Parathyroid adenoma (tissue), 2 donors: ENCODE results near the gene NDE1.
"Not testable (repeated sequence)": the region's sequence is repeated elsewhere in the genome, so short reads cannot be mapped to it uniquely, and the experiment has no call there.

ENCODE experiments used
- H2AFZ ChIP-seq: fragments of 300-600 bp; sonication (generic); one replicate; pipeline ENCODE4 v1.7.0; 2017; ENCODE audit warnings: antibody characterized with exemption, mild to moderate bottlenecking
- H3K27ac ChIP-seq: fragments of 300-600 bp; sonication (generic); one replicate; pipeline ENCODE4 v1.7.0; 2017
- H3K27me3 ChIP-seq: fragments of 300-600 bp; sonication (generic); one replicate; pipeline ENCODE4 v1.7.0; 2017; ENCODE audit warnings: low read length; ENCODE audit not compliant: control insufficient read depth, insufficient read depth
- H3K36me3 ChIP-seq: fragments of 300-600 bp; sonication (generic); one replicate; pipeline ENCODE4 v1.7.0; 2017; ENCODE audit warnings: low read length; ENCODE audit not compliant: control insufficient read depth, insufficient read depth
- H3K4me1 ChIP-seq: fragments of 300-600 bp; sonication (generic); one replicate; pipeline ENCODE4 v1.7.0; 2017; ENCODE audit warnings: control low read depth
- H3K4me2 ChIP-seq: fragments of 300-600 bp; sonication (generic); one replicate; pipeline ENCODE4 v1.7.0; 2017; ENCODE audit warnings: low read length
- H3K4me3 ChIP-seq: fragments of 300-600 bp; sonication (generic); one replicate; pipeline ENCODE4 v1.7.0; 2017; ENCODE audit warnings: low read depth, low read length
- H3K79me2 ChIP-seq: fragments of 300-600 bp; sonication (generic); one replicate; pipeline ENCODE4 v1.7.0; 2017; ENCODE audit warnings: control low read depth
- H3K9ac ChIP-seq: fragments of 300-600 bp; sonication (generic); one replicate; pipeline ENCODE4 v1.7.0; 2017; ENCODE audit warnings: mild to moderate bottlenecking
- H3K9me3 ChIP-seq: fragments of 300-600 bp; sonication (generic); one replicate; pipeline ENCODE4 v1.7.0; 2017; ENCODE audit warnings: low read length; ENCODE audit not compliant: control insufficient read depth
- TF ChIP-seq, protein P1 (sequence below): fragments of 300-600 bp; sonication (generic); IDR thresholded peaks from one replicate; pipeline ENCODE4 v1.7.0; 2017; ENCODE audit warnings: antibody characterized with exemption, mild to moderate bottlenecking
- donor health status: primary hyperparathyroidism.

NDE1 gene

GRCh38 chr16:15658556-15658955, 8.5 kb downstream of the NDE1 start:
- Histone ChIP-seq H3K36me3 (no peaks in the 10 kb centered on the region), H3K27me3 (no peaks in the 10 kb centered on the region), H3K4me1 (no peaks in the 10 kb centered on the region), H3K9ac (no peak overlapping the region), H3K79me2 (peaks cover 11% of the 10 kb centered on the region), H3K4me2 (no peak overlapping the region), H2AFZ (no peak overlapping the region), H3K27ac (no peak overlapping the region), H3K4me3 (no peak overlapping the region), H3K9me3 (no peaks in the 10 kb centered on the region)
- TF ChIP-seq, protein P1, sequence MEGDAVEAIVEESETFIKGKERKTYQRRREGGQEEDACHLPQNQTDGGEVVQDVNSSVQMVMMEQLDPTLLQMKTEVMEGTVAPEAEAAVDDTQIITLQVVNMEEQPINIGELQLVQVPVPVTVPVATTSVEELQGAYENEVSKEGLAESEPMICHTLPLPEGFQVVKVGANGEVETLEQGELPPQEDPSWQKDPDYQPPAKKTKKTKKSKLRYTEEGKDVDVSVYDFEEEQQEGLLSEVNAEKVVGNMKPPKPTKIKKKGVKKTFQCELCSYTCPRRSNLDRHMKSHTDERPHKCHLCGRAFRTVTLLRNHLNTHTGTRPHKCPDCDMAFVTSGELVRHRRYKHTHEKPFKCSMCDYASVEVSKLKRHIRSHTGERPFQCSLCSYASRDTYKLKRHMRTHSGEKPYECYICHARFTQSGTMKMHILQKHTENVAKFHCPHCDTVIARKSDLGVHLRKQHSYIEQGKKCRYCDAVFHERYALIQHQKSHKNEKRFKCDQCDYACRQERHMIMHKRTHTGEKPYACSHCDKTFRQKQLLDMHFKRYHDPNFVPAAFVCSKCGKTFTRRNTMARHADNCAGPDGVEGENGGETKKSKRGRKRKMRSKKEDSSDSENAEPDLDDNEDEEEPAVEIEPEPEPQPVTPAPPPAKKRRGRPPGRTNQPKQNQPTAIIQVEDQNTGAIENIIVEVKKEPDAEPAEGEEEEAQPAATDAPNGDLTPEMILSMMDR: no peak

DNA sequence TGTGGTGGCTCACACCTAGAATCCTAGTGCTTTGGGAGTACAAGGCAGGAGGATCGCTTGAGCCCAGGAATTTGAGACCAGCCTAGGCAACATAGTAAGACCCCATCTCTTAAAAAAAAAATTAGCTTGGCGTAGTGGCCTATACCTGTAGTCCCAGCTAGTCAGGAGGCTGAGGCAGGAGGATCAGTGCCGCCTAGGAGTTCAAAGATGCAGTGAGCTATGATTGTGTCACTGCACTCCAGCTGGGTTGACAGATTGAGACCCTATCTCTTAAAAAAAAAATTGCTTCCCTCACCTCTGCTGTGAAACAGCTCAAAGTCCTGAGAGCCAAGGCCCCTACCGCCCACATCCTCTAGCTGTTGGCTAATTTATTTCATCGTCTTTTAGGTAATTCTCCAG, 10.2 kb downstream of the NDE1 start:
- no peak overlapping the region for H3K27ac ChIP-seq
- H3K4me1 ChIP-seq: no peaks in the 10 kb centered on the region
- no peak overlapping the region for H3K9ac ChIP-seq
- no peak overlapping the region for H3K4me2 ChIP-seq
- no peaks in the 10 kb centered on the region for H3K9me3 ChIP-seq
- H2AFZ ChIP-seq: no peak overlapping the region
- H3K27me3 ChIP-seq: no peaks in the 10 kb centered on the region
- H3K4me3 ChIP-seq: no peak overlapping the region
- H3K36me3 ChIP-seq: no peaks in the 10 kb centered on the region
- TF ChIP-seq, protein P1: no peak
- H3K79me2 ChIP-seq: peaks cover 11% of the 10 kb centered on the region

- no peaks in the 10 kb centered on the region for H3K9me3 ChIP-seq
- peaks cover 10% of the 10 kb centered on the region for H3K79me2 ChIP-seq
- H3K4me1 ChIP-seq: no peaks in the 10 kb centered on the region
- TF ChIP-seq, protein P1: no peak
- H2AFZ ChIP-seq: no peak overlapping the region
- H3K36me3 ChIP-seq: no peaks in the 10 kb centered on the region
- H3K27me3 ChIP-seq: no peaks in the 10 kb centered on the region
- H3K4me3 ChIP-seq: no peak overlapping the region
- H3K4me2 ChIP-seq: no peak overlapping the region
- no peak overlapping the region for H3K9ac ChIP-seq
- no peak overlapping the region for H3K27ac ChIP-seq
Measured at GRCh38 chr16:15665107-15665506, 15.1 kb downstream of the NDE1 start.

GRCh38 chr16:15667091-15667742, 17.2 kb downstream of the NDE1 start:
- Histone ChIP-seq H3K9me3 (no peaks in the 10 kb centered on the region), H3K79me2 (peaks cover 4% of the 10 kb centered on the region), H3K4me2 (no peak overlapping the region), H3K36me3 (no peaks in the 10 kb centered on the region), H3K4me1 (no peaks in the 10 kb centered on the region), H3K27me3 (no peaks in the 10 kb centered on the region), H2AFZ (no peak overlapping the region), H3K27ac (no peak overlapping the region), H3K4me3 (no peak overlapping the region), H3K9ac (no peak overlapping the region)
- TF ChIP-seq, protein P1: no peak

GRCh38 chr16:15671530-15672117, 21.6 kb downstream of the NDE1 start:
- Histone ChIP-seq H3K4me3 (no peak overlapping the region), H3K36me3 (no peaks in the 10 kb centered on the region), H3K27ac (peak overlapping the region; percentile 68), H3K27me3 (no peaks in the 10 kb centered on the region), H3K4me1 (no peaks in the 10 kb centered on the region), H3K9me3 (no peaks in the 10 kb centered on the region), H3K4me2 (no peak overlapping the region), H3K9ac (no peak overlapping the region), H3K79me2 (no peaks in the 10 kb centered on the region), H2AFZ (no peak overlapping the region)
- TF ChIP-seq, protein P1: no peak

GRCh38 chr16:15672127-15672513, 22.1 kb downstream of the NDE1 start:
- H3K36me3 ChIP-seq, H3K9me3 ChIP-seq, H3K27me3 ChIP-seq, H3K9ac ChIP-seq, H3K4me3 ChIP-seq, H2AFZ ChIP-seq, H3K4me2 ChIP-seq, H3K79me2 ChIP-seq, H3K4me1 ChIP-seq: not testable (repeated sequence)
- peak overlapping the region; percentile 68 for H3K27ac ChIP-seq
